ENCODE measurements around the gene TGFBR3L. TPM values are rescaled to one million over a fixed set of nuclear protein-coding genes. Genes with fewer than 3 reads are reported as not detected.
A peak's percentile ranks its signal among the peaks of the same experiment; 100 is the strongest.
"Not testable (repeated sequence)": the region's sequence is repeated elsewhere in the genome, so short reads cannot be mapped to it uniquely, and the experiment has no call there.

TGFBR3L gene
- total RNA-seq, 1 experiment from 2014 or later = 1.7 TPM

GRCh38 chr19:7930030-7930429 is 15.4 kb downstream of the TGFBR3L start:
- DNase-seq; H3K27me3 ChIP-seq (ENCODE audit: control insufficient read depth, insufficient read depth, low read length); H3K4me3 ChIP-seq (ENCODE audit: insufficient read depth, low read depth, low read length): not testable (repeated sequence)
- peaks cover 16% of the 10 kb centered on the region for H3K36me3 ChIP-seq (replicated peaks; ENCODE audit: control insufficient read depth, insufficient read depth, low read length)

DNA sequence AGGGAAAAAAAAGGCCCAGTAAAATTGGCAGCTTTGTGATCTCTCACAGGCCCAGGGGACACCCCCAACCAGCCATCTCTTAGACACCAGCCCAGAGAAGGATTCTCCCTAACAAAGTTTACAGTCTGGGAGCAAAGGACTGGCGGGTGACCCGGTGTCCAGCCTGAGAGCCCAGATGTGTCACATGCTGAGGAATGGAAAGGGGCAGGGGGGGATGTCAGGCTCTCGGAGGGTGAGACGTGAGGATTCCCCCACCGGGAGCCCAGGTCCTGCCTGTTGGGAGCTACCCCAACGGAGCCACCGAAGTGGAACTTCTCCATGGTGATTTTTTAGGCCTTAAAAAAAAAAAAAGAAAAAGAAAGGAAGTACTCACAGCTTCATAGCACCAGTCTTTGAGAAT is 16.1 kb downstream of the TGFBR3L start:
- Histone ChIP-seq H3K36me3 (replicated peaks; ENCODE audit: control insufficient read depth, insufficient read depth, low read length) (peaks cover 22% of the 10 kb centered on the region), H3K27me3 (ENCODE audit: control insufficient read depth, insufficient read depth, low read length) (no peaks in the 10 kb centered on the region), H3K4me3 (ENCODE audit: insufficient read depth, low read depth, low read length) (no peak overlapping the region)
- peak; percentile 20 for DNase-seq

- no peaks in the 10 kb centered on the region for H3K27me3 ChIP-seq (ENCODE audit: control insufficient read depth, insufficient read depth, low read length)
- H3K36me3 ChIP-seq (replicated peaks; ENCODE audit: control insufficient read depth, insufficient read depth, low read length) = peaks cover 22% of the 10 kb centered on the region
- no peak for DNase-seq
- no peak overlapping the region for H3K4me3 ChIP-seq (ENCODE audit: insufficient read depth, low read depth, low read length)
These were observed 16.8 kb downstream of the TGFBR3L start for GRCh38 chr19:7931221-7932061.

GRCh38 chr19:7932276-7932929 is 17.8 kb downstream of the TGFBR3L start:
- H3K27me3 ChIP-seq (ENCODE audit: control insufficient read depth, insufficient read depth, low read length) = no peaks in the 10 kb centered on the region
- DNase-seq = peak; percentile 30
- H3K4me3 ChIP-seq (ENCODE audit: insufficient read depth, low read depth, low read length) = no peak overlapping the region
- peaks cover 26% of the 10 kb centered on the region for H3K36me3 ChIP-seq (replicated peaks; ENCODE audit: control insufficient read depth, insufficient read depth, low read length)

DNA sequence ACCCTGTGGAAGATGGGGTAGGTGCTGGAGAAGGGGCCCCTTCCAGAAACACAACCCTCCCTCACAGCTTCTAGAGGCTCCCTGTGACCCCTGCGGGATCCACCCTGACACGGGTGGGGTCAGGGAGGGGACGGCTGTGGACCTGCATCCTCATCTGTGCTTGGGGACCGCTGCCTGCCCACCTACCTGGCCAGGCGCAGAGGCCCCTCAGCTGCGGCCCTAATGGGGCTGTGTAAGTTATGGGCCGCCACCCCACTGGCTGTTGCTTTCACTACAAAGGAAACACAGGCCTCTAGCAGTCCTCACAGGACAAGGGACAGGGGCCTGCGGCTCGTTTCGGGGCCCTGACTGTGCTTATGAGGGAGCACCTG is 18.3 kb downstream of the TGFBR3L start:
- DNase-seq = peak; percentile 30
- peaks cover 30% of the 10 kb centered on the region for H3K36me3 ChIP-seq (replicated peaks; ENCODE audit: control insufficient read depth, insufficient read depth, low read length)
- no peaks in the 10 kb centered on the region for H3K27me3 ChIP-seq (ENCODE audit: control insufficient read depth, insufficient read depth, low read length)
- H3K4me3 ChIP-seq (ENCODE audit: insufficient read depth, low read depth, low read length) = no peak overlapping the region

DNA sequence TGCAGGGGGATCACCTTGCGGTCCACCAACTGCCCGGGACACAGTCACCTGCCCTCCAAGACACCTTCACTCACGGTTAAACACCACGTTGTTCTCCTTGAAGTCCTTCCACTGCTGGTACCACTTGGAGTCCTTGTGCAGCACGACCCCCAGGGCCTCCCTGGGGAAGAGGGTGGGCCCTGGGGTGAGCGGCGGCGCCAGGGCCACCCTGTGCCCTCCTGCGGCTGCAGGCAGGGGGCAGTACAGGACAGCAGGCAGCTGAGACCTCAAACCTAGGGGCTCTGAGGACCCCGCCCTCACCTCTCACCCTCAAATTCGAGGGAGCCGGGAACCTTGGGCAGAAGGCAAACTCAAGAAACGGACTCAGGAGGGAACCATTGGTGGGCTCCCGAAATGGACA is 18.8 kb downstream of the TGFBR3L start:
- Histone ChIP-seq H3K27me3 (ENCODE audit: control insufficient read depth, insufficient read depth, low read length) (no peaks in the 10 kb centered on the region), H3K36me3 (replicated peaks; ENCODE audit: control insufficient read depth, insufficient read depth, low read length) (peaks cover 30% of the 10 kb centered on the region), H3K4me3 (ENCODE audit: insufficient read depth, low read depth, low read length) (no peak overlapping the region)
- DNase-seq = peak; percentile 80

DNA sequence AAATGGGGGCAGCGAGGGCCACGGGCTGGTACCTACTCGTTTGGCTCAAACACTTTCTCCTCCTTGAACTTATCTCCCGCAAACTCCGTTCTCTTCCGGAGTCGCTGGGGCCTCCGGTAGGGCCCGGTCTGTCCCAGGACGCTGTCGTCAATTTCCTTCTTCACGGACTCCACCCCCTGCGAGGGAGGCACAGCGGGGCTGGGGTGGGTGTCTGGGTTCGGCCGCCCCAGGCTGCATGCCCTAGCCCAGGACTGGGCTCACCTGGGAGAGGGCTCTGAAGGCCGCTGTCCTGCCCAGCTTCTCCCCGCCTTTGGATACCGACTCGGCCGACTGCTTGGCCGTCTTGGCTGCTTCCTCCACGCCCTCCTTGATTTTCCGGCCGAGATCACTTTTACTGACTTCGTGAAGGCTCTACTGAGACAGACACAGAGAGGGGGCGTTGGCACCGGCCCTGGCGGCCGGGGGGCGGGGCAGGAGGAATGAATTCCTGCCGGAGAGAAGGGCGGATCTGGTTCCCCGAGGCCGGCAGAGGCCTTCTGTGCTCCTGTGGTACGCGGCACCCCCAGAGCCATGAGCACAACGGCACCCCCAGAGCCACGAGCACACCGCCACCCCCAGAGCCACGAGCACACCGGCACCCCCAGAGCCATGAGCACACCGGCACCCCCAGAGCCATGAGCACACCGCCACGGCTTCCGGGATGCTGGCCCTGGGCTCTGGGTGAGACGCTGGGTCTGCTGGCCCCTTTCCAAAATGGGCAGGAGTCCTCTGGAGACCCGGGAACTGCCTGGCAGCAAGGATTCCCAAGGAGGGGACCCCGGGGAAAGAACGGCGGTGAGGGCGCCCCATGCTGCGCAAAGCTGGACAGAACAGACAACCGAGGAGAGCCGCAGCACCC is 19.4 kb downstream of the TGFBR3L start:
- no peaks in the 10 kb centered on the region for H3K27me3 ChIP-seq (ENCODE audit: control insufficient read depth, insufficient read depth, low read length)
- DNase-seq = peak; percentile 45
- H3K36me3 ChIP-seq (replicated peaks; ENCODE audit: control insufficient read depth, insufficient read depth, low read length) = peaks cover 30% of the 10 kb centered on the region
- H3K4me3 ChIP-seq (ENCODE audit: insufficient read depth, low read depth, low read length) = no peak overlapping the region

DNA sequence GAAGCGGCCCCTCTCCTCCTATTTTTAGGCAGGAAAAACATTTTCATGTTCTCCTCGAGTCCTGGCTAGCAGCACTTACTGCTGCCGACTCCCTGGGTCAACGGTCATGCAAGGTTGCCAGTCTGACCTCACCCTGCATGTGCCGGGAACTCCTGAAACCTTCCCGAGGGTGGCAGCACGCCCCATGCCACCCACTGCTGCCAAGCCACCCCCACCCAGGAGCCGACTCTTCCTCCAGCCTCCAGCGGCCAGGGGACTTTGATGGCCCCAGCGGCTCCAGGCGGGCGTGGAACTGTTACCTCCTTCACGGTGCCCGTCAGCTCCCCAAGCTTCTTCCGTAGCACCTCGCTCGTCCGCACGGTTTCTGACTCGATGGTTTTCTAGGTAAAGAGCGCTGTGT is 20.1 kb downstream of the TGFBR3L start:
- DNase-seq = no peak
- no peaks in the 10 kb centered on the region for H3K27me3 ChIP-seq (ENCODE audit: control insufficient read depth, insufficient read depth, low read length)
- no peak overlapping the region for H3K4me3 ChIP-seq (ENCODE audit: insufficient read depth, low read depth, low read length)
- H3K36me3 ChIP-seq (replicated peaks; ENCODE audit: control insufficient read depth, insufficient read depth, low read length) = peaks cover 30% of the 10 kb centered on the region

DNA sequence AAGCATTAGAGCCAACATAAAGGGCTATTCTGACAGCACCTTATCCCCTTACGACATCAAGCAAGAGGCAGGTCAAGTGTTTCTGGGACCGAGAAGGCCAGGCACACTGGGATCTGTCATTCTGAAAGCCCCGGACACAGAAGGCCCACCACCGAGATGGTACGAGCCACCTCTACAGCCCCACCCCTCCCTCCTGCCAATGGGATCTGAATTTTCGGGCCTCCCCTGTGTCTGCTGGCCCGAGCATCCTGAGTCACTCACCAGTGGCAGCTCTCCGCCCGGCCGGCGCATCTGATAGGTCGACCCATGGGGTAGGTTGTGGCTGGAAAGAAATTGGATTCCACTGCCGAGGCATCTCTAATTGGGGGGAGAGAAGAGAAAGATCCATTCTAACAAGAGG is 26.2 kb downstream of the TGFBR3L start:
- DNase-seq = no peak

GRCh38 chr19:7941895-7942596 is 27.4 kb downstream of the TGFBR3L start:
- no peak for DNase-seq
- Histone ChIP-seq H3K27me3 (ENCODE audit: control insufficient read depth, insufficient read depth, low read length) (no peaks in the 10 kb centered on the region), H3K36me3 (replicated peaks; ENCODE audit: control insufficient read depth, insufficient read depth, low read length) (peaks cover 14% of the 10 kb centered on the region), H3K4me3 (ENCODE audit: insufficient read depth, low read depth, low read length) (no peak overlapping the region)

More for the DNA sequence above, 26.2 kb downstream of the TGFBR3L start:
- Histone ChIP-seq H3K36me3 (replicated peaks; ENCODE audit: control insufficient read depth, insufficient read depth, low read length) (peaks cover 16% of the 10 kb centered on the region), H3K27me3 (ENCODE audit: control insufficient read depth, insufficient read depth, low read length) (no peaks in the 10 kb centered on the region), H3K4me3 (ENCODE audit: insufficient read depth, low read depth, low read length) (no peak overlapping the region)

DNA sequence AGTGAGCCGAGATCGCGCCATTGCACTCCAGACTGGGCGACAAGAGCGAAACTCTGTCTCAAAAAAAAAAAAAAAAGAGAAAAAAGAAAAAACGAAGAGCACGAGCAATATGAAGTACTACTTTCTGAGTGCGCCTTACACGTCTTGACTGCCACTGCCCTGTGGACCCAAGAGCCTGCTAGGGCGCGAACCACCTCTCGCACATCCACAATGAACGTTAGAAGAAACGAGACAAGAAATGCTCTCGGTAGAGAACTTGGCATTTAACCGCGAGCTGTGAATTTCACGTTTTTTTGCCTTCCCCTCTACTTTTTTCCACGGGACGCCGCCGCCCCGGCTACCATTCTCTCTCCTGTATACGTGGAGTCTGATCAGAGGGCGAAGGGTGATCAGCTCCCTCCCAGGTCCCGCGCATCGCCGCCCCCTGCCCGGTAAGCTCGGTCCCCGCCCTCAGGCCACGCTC is 28.4 kb downstream of the TGFBR3L start:
- no peaks in the 10 kb centered on the region for H3K27me3 ChIP-seq (ENCODE audit: control insufficient read depth, insufficient read depth, low read length)
- H3K36me3 ChIP-seq (replicated peaks; ENCODE audit: control insufficient read depth, insufficient read depth, low read length) = peaks cover 8% of the 10 kb centered on the region
- no peak for DNase-seq
- peak overlapping the region; percentile 91 for H3K4me3 ChIP-seq (ENCODE audit: insufficient read depth, low read depth, low read length)

GRCh38 chr19:7943444-7944176 is 29.0 kb downstream of the TGFBR3L start, which contains the start of gene TIMM44:
TSS of gene TIMM44 (minus strand) at chr19:7943666. CDS start at chr19:7943651, 15 bp downstream.
- Histone ChIP-seq H3K27me3 (ENCODE audit: control insufficient read depth, insufficient read depth, low read length) (no peaks in the 10 kb centered on the region), H3K4me3 (ENCODE audit: insufficient read depth, low read depth, low read length) (peak within 1 kb of the TSS; percentile 91), H3K36me3 (replicated peaks; ENCODE audit: control insufficient read depth, insufficient read depth, low read length) (peaks cover 8% of the 10 kb centered on the region)
- DNase-seq = peak; percentile 99

- Histone ChIP-seq H3K27me3 (ENCODE audit: control insufficient read depth, insufficient read depth, low read length) (no peaks in the 10 kb centered on the region), H3K36me3 (replicated peaks; ENCODE audit: control insufficient read depth, insufficient read depth, low read length) (peaks cover 8% of the 10 kb centered on the region), H3K4me3 (ENCODE audit: insufficient read depth, low read depth, low read length) (peak overlapping the region; percentile 69)
- peak; percentile 89 for DNase-seq
These were observed 29.6 kb downstream of the TGFBR3L start for GRCh38 chr19:7944177-7944761.

Measured in H7 (cell line).